ENCODE data around the gene OR2T2. TPM values are rescaled to one million over a fixed set of nuclear protein-coding genes. Genes with fewer than 3 reads are reported as not detected.
"Not testable (repeated sequence)": the region's sequence is repeated elsewhere in the genome, so short reads cannot be mapped to it uniquely, and the experiment has no call there.

OR2T2 gene
- total RNA-seq: not detected
- long read RNA-seq: 0 reads

- H3K27me3 ChIP-seq (ENCODE audit: low read depth); DNase-seq; H3K36me3 ChIP-seq; H3K9me3 ChIP-seq (replicated peaks); H3K27ac ChIP-seq (replicated peaks); intact Hi-C loops (cut with micrococcal nuclease); H3K4me1 ChIP-seq; H3K4me3 ChIP-seq: not testable (repeated sequence)
Observed at GRCh38 chr1:248445399-248445798, at the start of gene OR2T2. Gene OR2T2 (plus strand): TSS chr1:248445637. CDS start chr1:248452798, 7,161 bp downstream.

- TF ChIP-seq CTCF (IDR thresholded peaks at IDR 0.05; ENCODE audit: borderline replicate concordance): no peak
- no peaks in the 10 kb centered on the region for H3K9me3 ChIP-seq (replicated peaks)
- no peak within 1 kb of the TSS for H3K4me3 ChIP-seq
- no peaks in the 10 kb centered on the region for H3K4me1 ChIP-seq
- intact Hi-C loops (cut with micrococcal nuclease): no loop called here
- H3K27me3 ChIP-seq (ENCODE audit: low read depth): no peaks in the 10 kb centered on the region
- no peak within 1 kb of the TSS for H3K27ac ChIP-seq (replicated peaks)
- no peaks in the 10 kb centered on the region for H3K36me3 ChIP-seq
- DNase-seq: no peak
Observed at GRCh38 chr1:248402748-248403147, 42.7 kb upstream of the OR2T2 start, which contains the start of gene OR2T1. Gene OR2T1 (plus strand): TSS chr1:248403048. CDS start chr1:248406148, 3,100 bp downstream.

- Histone ChIP-seq H3K4me3 (no peak overlapping the region), H3K4me1 (no peaks in the 10 kb centered on the region), H3K9me3 (replicated peaks) (no peaks in the 10 kb centered on the region), H3K27ac (replicated peaks) (no peak overlapping the region), H3K36me3 (no peaks in the 10 kb centered on the region), H3K27me3 (ENCODE audit: low read depth) (no peaks in the 10 kb centered on the region)
- TF ChIP-seq CTCF (IDR thresholded peaks at IDR 0.05; ENCODE audit: borderline replicate concordance): no peak
- DNase-seq: no peak
- intact Hi-C loops (cut with micrococcal nuclease): no loop called here
Observed at GRCh38 chr1:248404024-248404423, 41.4 kb upstream of the OR2T2 start.

- H3K36me3 ChIP-seq: no peaks in the 10 kb centered on the region
- peaks cover 16% of the 10 kb centered on the region for H3K9me3 ChIP-seq (replicated peaks)
- DNase-seq: no peak
- H3K27me3 ChIP-seq (ENCODE audit: low read depth): no peaks in the 10 kb centered on the region
- no peak overlapping the region for H3K4me3 ChIP-seq
- TF ChIP-seq CTCF (IDR thresholded peaks at IDR 0.05; ENCODE audit: borderline replicate concordance): no peak
- no peaks in the 10 kb centered on the region for H3K4me1 ChIP-seq
- intact Hi-C loops (cut with micrococcal nuclease): no loop called here
- H3K27ac ChIP-seq (replicated peaks): no peak overlapping the region
Observed at GRCh38 chr1:248406721-248407692, 38.4 kb upstream of the OR2T2 start.

- Histone ChIP-seq H3K36me3 (no peaks in the 10 kb centered on the region), H3K4me3 (no peak overlapping the region), H3K4me1 (no peaks in the 10 kb centered on the region), H3K27ac (replicated peaks) (no peak overlapping the region), H3K27me3 (ENCODE audit: low read depth) (no peaks in the 10 kb centered on the region), H3K9me3 (replicated peaks) (peaks cover 29% of the 10 kb centered on the region)
- intact Hi-C loops (cut with micrococcal nuclease): no loop called here
- no peak for TF ChIP-seq CTCF (IDR thresholded peaks at IDR 0.05; ENCODE audit: borderline replicate concordance)
- DNase-seq: no peak
Observed at GRCh38 chr1:248416226-248416625, 29.2 kb upstream of the OR2T2 start.

GRCh38 chr1:248417854-248418253 lies 27.6 kb upstream of the OR2T2 start:
- Histone ChIP-seq H3K9me3 (replicated peaks) (peaks cover 38% of the 10 kb centered on the region), H3K27ac (replicated peaks) (no peak overlapping the region), H3K4me1 (no peaks in the 10 kb centered on the region), H3K4me3 (no peak overlapping the region), H3K36me3 (no peaks in the 10 kb centered on the region), H3K27me3 (ENCODE audit: low read depth) (no peaks in the 10 kb centered on the region)
- TF ChIP-seq CTCF (IDR thresholded peaks at IDR 0.05; ENCODE audit: borderline replicate concordance): no peak
- no peak for DNase-seq
- intact Hi-C loops (cut with micrococcal nuclease): no loop called here
